Ishikawa (cell line): ENCODE data around the gene FLT1.

Experiments used
- CEBPB ChIP-seq: IDR thresholded peaks from 2 replicates; pipeline ENCODE4 v1.6.1; 2012
- CREB1 ChIP-seq: IDR thresholded peaks from 2 replicates; pipeline ENCODE4 v1.6.1; 2012; ENCODE audit warnings: low read depth
- EP300 ChIP-seq: IDR thresholded peaks from 2 replicates; pipeline ENCODE4 v1.6.1; 2012; ENCODE audit warnings: borderline replicate concordance
- NFIC ChIP-seq: IDR thresholded peaks from 2 replicates; pipeline ENCODE4 v1.6.1; 2012
- REST ChIP-seq: IDR thresholded peaks from 2 replicates; pipeline ENCODE4 v1.6.1; 2012; ENCODE audit warnings: low read depth, mild to moderate bottlenecking
- TAF1 ChIP-seq: IDR thresholded peaks from 2 replicates; pipeline ENCODE4 v1.6.1; 2012; ENCODE audit warnings: low read depth, mild to moderate bottlenecking
- TEAD4 ChIP-seq: IDR thresholded peaks from 2 replicates; pipeline ENCODE4 v1.6.1; 2012
- ZBTB7A ChIP-seq: IDR thresholded peaks from 2 replicates; pipeline ENCODE4 v1.6.1; 2012; ENCODE audit warnings: low read depth

GRCh38 chr13:28497143-28497876 lies 2.4 kb upstream of the FLT1 start:
- TF ChIP-seq EP300 (no peak), REST (no peak), TEAD4 (no peak), ZBTB7A (no peak), CEBPB (no peak), CREB1 (no peak), TAF1 (no peak), NFIC (no peak)
